Measurements from ENCODE around the gene PLCB4.

- TF ChIP-seq POLR2A (IDR thresholded peaks at IDR 0.05; ENCODE audit: low read depth, low read length), result no peak
- no peak for TF ChIP-seq TAF1 (IDR thresholded peaks at IDR 0.05; ENCODE audit: borderline replicate concordance, low read depth, low read length)
- TF ChIP-seq POLR2AphosphoS5 (IDR thresholded peaks at IDR 0.05; ENCODE audit: low read depth, low read length), result no peak
These were observed 166.6 kb downstream of the PLCB4 start for GRCh38 chr20:9235518-9235917.
